ENCODE measurements around the gene PECR. TPM values are rescaled to one million over a fixed set of nuclear protein-coding genes. Genes with fewer than 3 reads are reported as not detected.

PECR gene
- total and polyA plus RNA-seq, 2 of the 13 experiments (the other 11 are each of a cell fraction or from before 2014, with no cell fraction given) = 151 to 153 TPM

DNA sequence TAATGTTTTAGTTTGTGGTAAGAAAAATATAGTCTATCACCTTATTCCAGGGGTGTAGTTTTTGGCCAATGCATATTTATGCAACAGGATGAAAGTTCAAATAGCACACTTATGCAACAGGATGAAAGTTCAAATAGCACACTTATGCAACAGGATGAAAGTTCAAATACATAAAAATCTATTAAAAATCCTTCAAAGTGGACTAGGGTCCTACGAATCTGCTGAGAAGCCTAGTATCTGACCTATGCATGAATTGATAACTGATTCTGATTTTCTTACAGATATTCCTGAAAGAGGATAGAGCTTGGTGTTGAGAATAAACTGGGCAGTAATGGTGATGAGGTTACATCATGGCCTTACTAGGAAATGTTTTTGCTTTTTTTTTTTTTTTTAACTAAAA lies 2.8 kb downstream of the PECR start (continued):
- TF ChIP-seq ZNF3 (CRISPR knock-in tag; IDR thresholded peaks at IDR 0.05) (peak; percentile 64; the same call in 1 of the 2 replicates), ZBTB25 (CRISPR knock-in tag; IDR thresholded peaks at IDR 0.05) (peak; percentile 93), ZNF382 (CRISPR knock-in tag; IDR thresholded peaks at IDR 0.05; ENCODE audit: borderline replicate concordance) (no peak), ZNF12 (CRISPR knock-in tag; IDR thresholded peaks at IDR 0.05) (peak; percentile 86), DMAP1 (CRISPR knock-in tag; IDR thresholded peaks at IDR 0.05) (peak; percentile 94), ZFAT (CRISPR knock-in tag; conservative IDR thresholded peaks at IDR 0.05) (peak; percentile 98), NPAS2 (CRISPR knock-in tag; IDR thresholded peaks at IDR 0.05; ENCODE audit: borderline replicate concordance) (no peak), PITX1 (CRISPR knock-in tag; IDR thresholded peaks at IDR 0.05) (peak; percentile 74), ELF1 (CRISPR knock-in tag; IDR thresholded peaks at IDR 0.05) (0 out of 2 replicates have a peak, but pooled peaks have one; percentile 43), SMAD9 (CRISPR knock-in tag; IDR thresholded peaks at IDR 0.05) (no peak), ZNF549 (CRISPR knock-in tag; IDR thresholded peaks at IDR 0.05) (0 out of 2 replicates have a peak, but pooled peaks have one; percentile 31), KLF9 (CRISPR knock-in tag; IDR thresholded peaks at IDR 0.05; ENCODE audit: low read depth) (peak; percentile 92; the same call in 1 of the 2 replicates), TFAP4 (IDR thresholded peaks at IDR 0.05; ENCODE audit: borderline replicate concordance, low read depth) (peak; percentile 42; the same call in 1 of the 2 replicates), TSC22D2 (CRISPR knock-in tag; IDR thresholded peaks at IDR 0.05; ENCODE audit: borderline replicate concordance) (peak; percentile 85; the same call in 1 of the 2 replicates), PLRG1 (conservative IDR thresholded peaks at IDR 0.05) (no peak), GLMP (CRISPR knock-in tag; IDR thresholded peaks at IDR 0.05; ENCODE audit: borderline replicate concordance) (no peak), MXD4 (CRISPR knock-in tag; IDR thresholded peaks at IDR 0.05) (peak; percentile 83; the same call in 1 of the 2 replicates), SP2 (CRISPR knock-in tag; IDR thresholded peaks at IDR 0.05) (no peak), SMARCE1 (IDR thresholded peaks at IDR 0.05; ENCODE audit: borderline replicate concordance) (0 out of 2 replicates have a peak, but pooled peaks have one; percentile 62)
- TF ChIP-seq, protein P1, sequence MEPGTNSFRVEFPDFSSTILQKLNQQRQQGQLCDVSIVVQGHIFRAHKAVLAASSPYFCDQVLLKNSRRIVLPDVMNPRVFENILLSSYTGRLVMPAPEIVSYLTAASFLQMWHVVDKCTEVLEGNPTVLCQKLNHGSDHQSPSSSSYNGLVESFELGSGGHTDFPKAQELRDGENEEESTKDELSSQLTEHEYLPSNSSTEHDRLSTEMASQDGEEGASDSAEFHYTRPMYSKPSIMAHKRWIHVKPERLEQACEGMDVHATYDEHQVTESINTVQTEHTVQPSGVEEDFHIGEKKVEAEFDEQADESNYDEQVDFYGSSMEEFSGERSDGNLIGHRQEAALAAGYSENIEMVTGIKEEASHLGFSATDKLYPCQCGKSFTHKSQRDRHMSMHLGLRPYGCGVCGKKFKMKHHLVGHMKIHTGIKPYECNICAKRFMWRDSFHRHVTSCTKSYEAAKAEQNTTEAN (CRISPR knock-in tag; conservative IDR thresholded peaks at IDR 0.05) = peak; percentile 61; the same call in 1 of the 2 replicates
- TF ChIP-seq, protein P2, sequence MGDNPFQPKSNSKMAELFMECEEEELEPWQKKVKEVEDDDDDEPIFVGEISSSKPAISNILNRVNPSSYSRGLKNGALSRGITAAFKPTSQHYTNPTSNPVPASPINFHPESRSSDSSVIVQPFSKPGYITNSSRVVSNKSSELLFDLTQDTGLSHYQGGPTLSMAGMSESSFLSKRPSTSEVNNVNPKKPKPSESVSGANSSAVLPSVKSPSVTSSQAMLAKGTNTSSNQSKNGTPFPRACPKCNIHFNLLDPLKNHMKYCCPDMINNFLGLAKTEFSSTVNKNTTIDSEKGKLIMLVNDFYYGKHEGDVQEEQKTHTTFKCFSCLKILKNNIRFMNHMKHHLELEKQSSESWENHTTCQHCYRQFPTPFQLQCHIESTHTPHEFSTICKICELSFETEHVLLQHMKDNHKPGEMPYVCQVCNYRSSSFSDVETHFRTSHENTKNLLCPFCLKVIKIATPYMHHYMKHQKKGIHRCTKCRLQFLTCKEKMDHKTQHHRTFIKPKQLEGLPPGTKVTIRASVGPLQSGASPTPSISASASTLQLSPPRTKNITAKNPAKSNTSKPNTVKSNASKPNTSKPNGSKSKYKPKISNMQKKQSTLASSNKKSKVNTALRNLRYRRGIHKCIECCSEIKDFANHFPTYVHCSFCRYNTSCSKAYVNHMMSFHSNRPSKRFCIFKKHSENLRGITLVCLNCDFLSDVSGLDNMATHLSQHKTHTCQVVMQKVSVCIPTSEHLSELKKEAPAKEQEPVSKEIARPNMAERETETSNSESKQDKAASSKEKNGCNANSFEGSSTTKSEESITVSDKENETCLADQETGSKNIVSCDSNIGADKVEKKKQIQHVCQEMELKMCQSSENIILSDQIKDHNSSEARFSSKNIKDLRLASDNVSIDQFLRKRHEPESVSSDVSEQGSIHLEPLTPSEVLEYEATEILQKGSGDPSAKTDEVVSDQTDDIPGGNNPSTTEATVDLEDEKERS (CRISPR knock-in tag; IDR thresholded peaks at IDR 0.05) = peak; percentile 91
- TF ChIP-seq, protein P3, sequence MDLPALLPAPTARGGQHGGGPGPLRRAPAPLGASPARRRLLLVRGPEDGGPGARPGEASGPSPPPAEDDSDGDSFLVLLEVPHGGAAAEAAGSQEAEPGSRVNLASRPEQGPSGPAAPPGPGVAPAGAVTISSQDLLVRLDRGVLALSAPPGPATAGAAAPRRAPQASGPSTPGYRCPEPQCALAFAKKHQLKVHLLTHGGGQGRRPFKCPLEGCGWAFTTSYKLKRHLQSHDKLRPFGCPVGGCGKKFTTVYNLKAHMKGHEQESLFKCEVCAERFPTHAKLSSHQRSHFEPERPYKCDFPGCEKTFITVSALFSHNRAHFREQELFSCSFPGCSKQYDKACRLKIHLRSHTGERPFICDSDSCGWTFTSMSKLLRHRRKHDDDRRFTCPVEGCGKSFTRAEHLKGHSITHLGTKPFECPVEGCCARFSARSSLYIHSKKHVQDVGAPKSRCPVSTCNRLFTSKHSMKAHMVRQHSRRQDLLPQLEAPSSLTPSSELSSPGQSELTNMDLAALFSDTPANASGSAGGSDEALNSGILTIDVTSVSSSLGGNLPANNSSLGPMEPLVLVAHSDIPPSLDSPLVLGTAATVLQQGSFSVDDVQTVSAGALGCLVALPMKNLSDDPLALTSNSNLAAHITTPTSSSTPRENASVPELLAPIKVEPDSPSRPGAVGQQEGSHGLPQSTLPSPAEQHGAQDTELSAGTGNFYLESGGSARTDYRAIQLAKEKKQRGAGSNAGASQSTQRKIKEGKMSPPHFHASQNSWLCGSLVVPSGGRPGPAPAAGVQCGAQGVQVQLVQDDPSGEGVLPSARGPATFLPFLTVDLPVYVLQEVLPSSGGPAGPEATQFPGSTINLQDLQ (CRISPR knock-in tag; IDR thresholded peaks at IDR 0.05) = no peak
